Measurements from ENCODE around the gene PTPMT1.
A peak's percentile ranks its signal among the peaks of the same experiment; 100 is the strongest.

Gene PTPMT1

DNA sequence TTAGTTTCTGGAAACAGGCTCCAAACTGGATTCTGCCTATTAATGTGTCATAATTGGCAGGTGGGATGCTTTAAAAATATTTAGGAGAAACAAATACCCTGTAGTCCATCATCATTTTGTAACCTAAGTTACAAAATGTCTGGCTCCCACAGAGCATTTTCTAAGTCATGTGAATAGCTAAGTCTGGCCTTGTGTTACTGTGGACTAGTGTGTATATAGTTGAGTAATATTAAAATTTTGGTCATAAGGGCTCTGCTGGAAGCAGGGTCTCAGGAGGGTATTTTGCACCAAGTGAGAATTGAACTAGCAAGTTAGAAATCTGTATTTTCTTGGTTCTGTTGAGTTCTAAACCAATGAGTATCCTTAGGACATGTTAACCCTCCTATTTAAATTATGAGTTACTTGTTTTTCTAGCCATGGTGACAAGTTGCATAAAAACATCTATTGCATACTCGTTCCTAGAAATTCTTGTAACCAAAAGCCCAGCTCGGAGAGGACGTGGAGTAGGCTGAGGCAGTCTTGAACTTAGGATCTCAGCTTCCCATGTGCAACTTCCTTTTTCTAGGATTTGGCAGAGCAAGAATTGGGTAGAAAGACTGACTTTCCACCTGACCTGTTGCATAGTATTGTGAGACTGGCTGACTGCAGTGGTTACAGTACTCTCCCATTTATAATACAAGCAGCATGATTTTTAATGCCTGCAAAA, 5.4 kb downstream of the PTPMT1 start:
- FAIRE-seq = no peak

DNA sequence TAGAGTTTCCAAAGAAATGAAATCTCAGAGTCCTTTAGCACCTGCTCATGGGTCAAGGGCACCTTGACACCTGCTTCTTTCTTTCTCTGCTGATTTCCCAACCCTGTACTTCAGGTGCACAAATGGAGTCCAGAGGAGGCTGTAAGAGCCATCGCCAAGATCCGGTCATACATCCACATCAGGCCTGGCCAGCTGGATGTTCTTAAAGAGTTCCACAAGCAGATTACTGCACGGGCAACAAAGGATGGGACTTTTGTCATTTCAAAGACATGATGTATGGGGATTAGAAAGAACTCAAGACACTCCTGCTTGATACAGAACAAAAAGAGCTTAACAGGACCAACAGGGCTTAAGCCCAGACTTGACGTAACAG, 5.9 kb downstream of the PTPMT1 start:
- DNase-seq (ENCODE audit: insufficient read length) (no peak), FAIRE-seq (no peak)
- TF ChIP-seq POLR2A (IDR thresholded peaks at IDR 0.05; ENCODE audit: low read depth, low read length) (no peak; the same call in 1 of the 2 replicates), POLR2AphosphoS5 (IDR thresholded peaks at IDR 0.05; ENCODE audit: low read depth, low read length) (no peak), TAF1 (IDR thresholded peaks at IDR 0.05; ENCODE audit: borderline replicate concordance, low read depth, low read length) (no peak)

More for the DNA sequence above, 5.4 kb downstream of the PTPMT1 start:
- TF ChIP-seq POLR2A (IDR thresholded peaks at IDR 0.05; ENCODE audit: low read depth, low read length) (0 out of 2 replicates have a peak, but pooled peaks have one; percentile 25), POLR2AphosphoS5 (IDR thresholded peaks at IDR 0.05; ENCODE audit: low read depth, low read length) (no peak)
- DNase-seq (ENCODE audit: insufficient read length) = no peak

DNA sequence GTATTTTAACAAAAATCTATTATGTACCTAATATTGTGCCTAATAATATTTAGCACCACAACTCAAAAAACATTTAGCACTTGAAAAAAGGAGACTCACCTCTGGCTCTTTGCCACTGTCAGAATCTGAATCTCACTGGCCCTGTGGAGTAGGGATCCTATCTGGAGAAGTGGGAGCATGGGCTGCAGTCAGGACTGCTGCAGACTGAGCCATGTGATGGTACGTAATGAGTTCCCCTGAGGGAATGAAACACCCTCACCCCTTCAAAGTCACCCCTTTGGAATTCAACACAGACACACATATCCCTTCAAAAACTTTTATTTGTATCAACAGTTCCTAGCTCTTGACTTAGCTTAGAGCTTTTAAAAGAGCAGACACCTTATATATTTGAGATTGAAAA, 6.5 kb downstream of the PTPMT1 start:
- DNase-seq (ENCODE audit: insufficient read length) (no peak), FAIRE-seq (no peak)
- TF ChIP-seq TAF1 (IDR thresholded peaks at IDR 0.05; ENCODE audit: borderline replicate concordance, low read depth, low read length) (no peak), POLR2A (IDR thresholded peaks at IDR 0.05; ENCODE audit: low read depth, low read length) (no peak), POLR2AphosphoS5 (IDR thresholded peaks at IDR 0.05; ENCODE audit: low read depth, low read length) (no peak)

DNA sequence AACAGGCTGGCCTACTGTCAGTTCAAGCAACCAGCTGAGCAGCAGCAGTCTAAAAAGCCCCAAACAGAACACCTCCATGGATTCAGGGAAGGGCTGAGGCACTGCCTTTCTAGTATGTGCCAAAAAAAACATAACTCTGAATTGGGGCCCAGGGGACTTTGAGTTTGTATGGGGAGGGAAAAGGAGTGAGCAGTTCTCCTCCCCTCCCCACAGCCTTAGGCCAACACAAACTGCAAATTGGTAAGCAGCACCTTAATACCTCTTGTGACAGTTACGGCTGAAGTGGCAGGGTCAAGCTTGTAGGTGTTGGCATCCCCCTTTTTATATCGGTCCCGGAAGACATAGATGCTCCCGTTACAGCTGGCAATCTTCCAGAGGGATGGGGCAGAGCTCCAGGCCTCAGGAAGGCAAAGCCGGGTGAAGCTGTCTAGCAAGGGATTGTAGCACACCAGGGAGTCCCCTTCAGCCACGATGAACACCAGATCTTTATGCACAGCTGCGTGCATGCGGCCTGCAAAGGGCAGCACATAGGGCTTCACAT, 7.4 kb downstream of the PTPMT1 start:
- DNase-seq (ENCODE audit: insufficient read length) (no peak), FAIRE-seq (no peak)
- TF ChIP-seq POLR2A (IDR thresholded peaks at IDR 0.05; ENCODE audit: low read depth, low read length) = no peak
- peak; percentile 16; the same call in 1 of the 2 replicates for TF ChIP-seq POLR2AphosphoS5 (IDR thresholded peaks at IDR 0.05; ENCODE audit: low read depth, low read length)
- no peak for TF ChIP-seq TAF1 (IDR thresholded peaks at IDR 0.05; ENCODE audit: borderline replicate concordance, low read depth, low read length)

DNA sequence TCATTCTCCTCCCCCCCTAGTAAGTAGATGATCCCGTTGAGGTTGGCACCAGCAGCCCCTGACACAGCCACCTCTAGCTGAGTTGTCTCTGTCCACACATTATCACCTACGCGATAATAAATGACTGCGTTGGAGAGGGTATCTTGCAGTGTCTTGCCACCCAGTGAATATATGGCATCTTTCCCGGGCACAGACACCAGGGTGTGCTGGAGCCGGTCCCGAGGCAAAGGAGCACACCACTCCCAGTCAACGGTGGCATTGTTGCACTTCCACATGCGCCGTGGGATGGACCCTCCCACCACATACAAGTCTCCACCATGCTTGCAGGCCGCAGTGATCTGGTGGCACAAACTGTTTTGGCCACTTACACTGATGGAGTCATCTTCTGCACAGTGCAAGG, 7.9 kb downstream of the PTPMT1 start:
- FAIRE-seq (no peak), DNase-seq (ENCODE audit: insufficient read length) (no peak)
- TF ChIP-seq POLR2AphosphoS5 (IDR thresholded peaks at IDR 0.05; ENCODE audit: low read depth, low read length) (no peak; the same call in 1 of the 2 replicates), POLR2A (IDR thresholded peaks at IDR 0.05; ENCODE audit: low read depth, low read length) (no peak), TAF1 (IDR thresholded peaks at IDR 0.05; ENCODE audit: borderline replicate concordance, low read depth, low read length) (no peak)

DNA sequence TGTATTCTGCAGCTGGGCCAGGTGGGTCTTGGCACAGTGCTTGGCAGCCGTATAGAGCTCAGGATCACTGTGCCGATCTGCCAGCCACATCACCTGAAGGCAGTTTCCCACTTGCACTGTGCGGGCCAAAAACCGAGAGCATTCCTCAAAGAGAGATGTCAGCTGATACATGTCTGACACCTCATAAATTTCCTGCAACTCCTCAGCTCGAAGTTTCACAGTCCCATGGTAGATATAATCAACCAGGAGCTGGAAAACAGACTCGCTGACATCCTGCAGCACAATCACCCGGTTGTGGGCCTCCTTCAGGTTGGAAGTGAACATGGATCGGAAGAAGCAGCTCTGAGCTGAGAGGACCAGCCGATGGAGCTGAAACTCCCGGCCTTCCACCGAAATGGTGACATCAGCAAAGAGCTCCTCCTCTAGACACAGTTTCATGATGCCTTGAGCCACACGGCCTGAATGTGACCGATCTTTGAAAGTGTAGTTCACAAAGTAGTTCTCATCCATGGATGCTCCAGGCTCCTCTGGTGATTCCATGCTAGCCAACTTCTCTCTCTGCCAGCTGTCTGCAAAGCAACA, 12.2 kb downstream of the PTPMT1 start:
- DNase-seq (ENCODE audit: insufficient read length) = no peak
- no peak for TF ChIP-seq POLR2A (IDR thresholded peaks at IDR 0.05; ENCODE audit: low read depth, low read length)
- no peak for TF ChIP-seq TAF1 (IDR thresholded peaks at IDR 0.05; ENCODE audit: borderline replicate concordance, low read depth, low read length)
- TF ChIP-seq POLR2AphosphoS5 (IDR thresholded peaks at IDR 0.05; ENCODE audit: low read depth, low read length) = no peak
- FAIRE-seq = no peak

DNA sequence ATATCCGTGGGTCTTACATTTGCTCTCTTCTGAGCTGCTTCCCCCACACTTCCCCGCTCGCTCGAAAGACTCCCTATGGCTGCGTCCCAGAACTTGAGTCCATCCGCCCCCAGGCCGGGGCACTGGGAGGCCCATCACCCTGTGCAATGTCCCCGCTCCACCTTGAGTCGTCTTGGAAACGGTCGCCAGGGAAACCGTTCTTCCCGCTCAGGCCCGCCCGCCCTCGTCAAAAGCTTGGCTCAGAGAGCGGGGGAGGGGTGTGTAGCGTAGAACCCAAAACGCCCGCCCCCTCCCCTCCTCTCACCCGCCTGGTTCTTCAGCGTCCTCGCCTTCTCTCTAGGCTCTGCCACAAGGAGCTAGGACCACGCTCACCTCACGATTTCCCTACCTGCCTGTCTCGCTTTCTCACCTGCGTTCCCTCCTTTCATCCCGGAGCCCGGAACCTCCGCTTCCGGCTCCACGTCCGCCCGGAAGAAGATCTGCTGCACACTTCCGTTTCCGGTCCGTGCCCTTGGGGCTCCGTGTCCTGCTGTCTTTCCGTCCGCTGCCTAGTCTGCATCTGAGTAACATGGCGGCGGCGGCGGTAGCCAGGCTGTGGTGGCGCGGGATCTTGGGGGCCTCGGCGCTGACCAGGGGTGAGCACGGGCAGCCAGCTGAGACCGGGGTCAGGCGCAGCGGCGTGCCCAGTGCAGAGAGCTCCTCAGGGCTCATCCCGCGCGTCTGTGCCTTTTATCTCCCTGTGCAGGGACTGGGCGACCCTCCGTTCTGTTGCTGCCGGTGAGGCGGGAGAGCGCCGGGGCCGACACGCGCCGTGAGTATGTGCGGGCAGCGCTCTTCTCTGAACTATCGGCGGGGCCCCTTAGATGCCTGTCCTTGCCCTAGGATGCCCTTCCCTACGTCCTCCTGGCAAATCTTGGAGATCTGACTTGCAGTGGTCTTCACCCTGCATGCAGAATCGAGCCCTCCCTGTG, 13.4 kb downstream of the PTPMT1 start, which contains the start of the genes KBTBD4 and NDUFS3:
Gene KBTBD4 (minus strand): TSS at position 447 of the 971 bp plus-strand sequence. CDS start 19 bp downstream, at position 428.
Gene NDUFS3 (plus strand): TSS at position 551 of the 971 bp plus-strand sequence. CDS start 18 bp downstream, at position 569.
- peak; percentile 85 for DNase-seq (ENCODE audit: insufficient read length)
- peak; percentile 90 for FAIRE-seq
- peak; percentile 97 for TF ChIP-seq TAF1 (IDR thresholded peaks at IDR 0.05; ENCODE audit: borderline replicate concordance, low read depth, low read length)
- TF ChIP-seq POLR2A (IDR thresholded peaks at IDR 0.05; ENCODE audit: low read depth, low read length) = peak; percentile 87
- peak; percentile 90 for TF ChIP-seq POLR2AphosphoS5 (IDR thresholded peaks at IDR 0.05; ENCODE audit: low read depth, low read length)

DNA sequence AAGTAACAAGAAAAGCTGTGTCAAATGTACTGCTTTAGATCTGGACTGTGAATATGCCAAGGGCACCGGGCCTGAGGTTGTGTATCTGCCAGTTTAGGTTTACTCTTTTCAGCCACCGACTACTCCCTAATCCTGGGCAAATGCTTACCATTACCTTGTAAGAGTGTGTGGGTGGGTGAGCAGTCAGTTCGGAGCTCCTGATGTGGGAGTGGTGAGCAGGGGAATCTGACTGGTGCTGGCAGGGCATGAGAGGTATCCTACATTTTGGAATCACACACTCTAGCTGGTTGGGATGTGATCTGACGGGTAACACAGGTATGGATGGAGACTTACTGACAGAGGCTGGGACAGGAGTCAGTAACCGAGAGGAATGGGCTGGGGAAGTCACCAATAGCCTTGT, 18.4 kb downstream of the PTPMT1 start:
- TF ChIP-seq TAF1 (IDR thresholded peaks at IDR 0.05; ENCODE audit: borderline replicate concordance, low read depth, low read length) (no peak), POLR2A (IDR thresholded peaks at IDR 0.05; ENCODE audit: low read depth, low read length) (no peak), POLR2AphosphoS5 (IDR thresholded peaks at IDR 0.05; ENCODE audit: low read depth, low read length) (no peak)
- FAIRE-seq = no peak

DNA sequence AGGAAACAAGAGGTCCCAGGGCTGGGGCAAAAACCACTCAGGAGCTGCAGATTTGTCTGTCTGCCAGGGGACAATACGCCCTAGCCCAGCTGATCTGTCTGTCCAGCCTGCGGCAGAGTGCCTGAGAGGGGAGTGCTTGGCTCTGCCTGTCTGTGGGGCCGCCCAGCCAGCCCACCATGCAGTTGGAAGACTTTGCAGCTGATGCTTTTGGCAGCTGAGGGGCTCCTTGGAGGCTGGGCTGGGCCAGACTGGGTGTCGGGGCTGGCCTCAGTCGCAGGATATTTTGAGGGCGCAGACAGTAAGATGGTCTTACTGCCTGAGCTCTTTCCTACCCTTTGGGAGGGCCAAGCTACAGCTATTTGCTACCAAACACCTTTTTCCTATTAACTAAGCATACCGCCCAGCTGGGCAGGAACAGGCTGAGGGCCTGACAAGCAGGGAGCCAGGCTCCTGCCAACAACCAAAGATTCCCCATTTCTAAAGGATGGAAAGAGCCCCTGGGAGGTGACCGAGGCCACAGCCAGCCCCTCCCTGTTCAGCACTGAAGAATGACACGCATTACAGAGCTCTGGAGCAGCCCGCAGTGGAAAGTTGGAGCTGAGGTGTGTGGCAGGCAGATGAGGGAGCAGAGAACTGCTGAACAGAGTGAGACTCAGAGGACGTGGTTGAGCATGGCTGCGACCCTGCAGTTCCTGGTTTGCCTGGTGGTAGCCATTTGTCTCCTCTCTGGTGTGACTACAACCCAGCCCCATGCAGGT, 20.9 kb downstream of the PTPMT1 start, which contains the start of gene FAM180B:
Gene FAM180B (plus strand): TSS at position 581 of the 758 bp plus-strand sequence. CDS start 91 bp downstream, at position 672.
- no peak for TF ChIP-seq POLR2A (IDR thresholded peaks at IDR 0.05; ENCODE audit: low read depth, low read length)
- TF ChIP-seq POLR2AphosphoS5 (IDR thresholded peaks at IDR 0.05; ENCODE audit: low read depth, low read length) = no peak
- no peak for TF ChIP-seq TAF1 (IDR thresholded peaks at IDR 0.05; ENCODE audit: borderline replicate concordance, low read depth, low read length)
- no peak for FAIRE-seq
- DNase-seq (ENCODE audit: insufficient read length) = no peak

More for the DNA sequence above, 18.4 kb downstream of the PTPMT1 start:
- DNase-seq (ENCODE audit: insufficient read length) = no peak

DNA sequence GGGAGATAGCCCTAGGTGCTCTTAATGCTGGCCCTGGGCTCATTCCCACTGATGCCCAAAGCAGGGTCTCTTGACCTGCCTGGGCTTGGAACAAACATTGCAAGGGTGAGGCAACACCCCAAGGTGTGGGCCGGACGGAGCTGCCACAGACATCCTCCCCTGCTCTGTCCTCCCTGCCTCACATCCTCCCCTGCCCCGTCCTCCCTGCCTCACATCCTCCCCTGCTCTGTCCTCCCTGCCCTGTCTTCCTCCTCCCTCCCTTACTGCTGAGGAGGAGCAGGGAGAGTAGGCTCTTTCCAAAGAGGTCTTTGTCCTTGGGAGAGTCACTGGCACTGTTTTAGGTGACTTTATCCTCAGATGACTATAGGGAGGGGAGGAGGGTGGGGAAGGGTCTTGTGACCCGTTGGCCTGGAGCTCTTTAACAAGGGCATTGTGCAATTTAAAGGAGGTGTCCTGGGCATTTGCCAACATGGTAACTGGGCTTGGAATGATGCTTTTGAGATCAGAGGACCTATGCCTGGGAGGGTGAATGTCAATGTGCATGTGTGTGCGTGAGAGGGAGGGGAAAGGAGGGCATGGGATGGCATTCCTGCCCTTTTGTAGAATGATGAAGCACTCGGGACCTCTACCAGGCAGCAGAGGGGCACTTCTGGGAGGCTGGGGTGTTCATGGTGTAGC, 21.8 kb downstream of the PTPMT1 start:
- FAIRE-seq = no peak
- no peak for TF ChIP-seq POLR2A (IDR thresholded peaks at IDR 0.05; ENCODE audit: low read depth, low read length)
- TF ChIP-seq TAF1 (IDR thresholded peaks at IDR 0.05; ENCODE audit: borderline replicate concordance, low read depth, low read length) = no peak
- TF ChIP-seq POLR2AphosphoS5 (IDR thresholded peaks at IDR 0.05; ENCODE audit: low read depth, low read length) = no peak

More for the DNA sequence above, 21.8 kb downstream of the PTPMT1 start:
- DNase-seq (ENCODE audit: insufficient read length) = no peak

Measured in GM12892 (cell line).